CD4-positive, alpha-beta T cell treated with Interleukin-2 at 100 ng/mL for 4 hours (primary cell): ENCODE results near the gene SEMA6B.
"Not testable (repeated sequence)": the region's sequence is repeated elsewhere in the genome, so short reads cannot be mapped to it uniquely, and the experiment has no call there.

Experiments used
- DNase-seq: peaks from one replicate; pipeline ENCODE4 v3.0.0-alpha.2; 2020; ENCODE audit warnings: low spot score

Gene SEMA6B

DNA sequence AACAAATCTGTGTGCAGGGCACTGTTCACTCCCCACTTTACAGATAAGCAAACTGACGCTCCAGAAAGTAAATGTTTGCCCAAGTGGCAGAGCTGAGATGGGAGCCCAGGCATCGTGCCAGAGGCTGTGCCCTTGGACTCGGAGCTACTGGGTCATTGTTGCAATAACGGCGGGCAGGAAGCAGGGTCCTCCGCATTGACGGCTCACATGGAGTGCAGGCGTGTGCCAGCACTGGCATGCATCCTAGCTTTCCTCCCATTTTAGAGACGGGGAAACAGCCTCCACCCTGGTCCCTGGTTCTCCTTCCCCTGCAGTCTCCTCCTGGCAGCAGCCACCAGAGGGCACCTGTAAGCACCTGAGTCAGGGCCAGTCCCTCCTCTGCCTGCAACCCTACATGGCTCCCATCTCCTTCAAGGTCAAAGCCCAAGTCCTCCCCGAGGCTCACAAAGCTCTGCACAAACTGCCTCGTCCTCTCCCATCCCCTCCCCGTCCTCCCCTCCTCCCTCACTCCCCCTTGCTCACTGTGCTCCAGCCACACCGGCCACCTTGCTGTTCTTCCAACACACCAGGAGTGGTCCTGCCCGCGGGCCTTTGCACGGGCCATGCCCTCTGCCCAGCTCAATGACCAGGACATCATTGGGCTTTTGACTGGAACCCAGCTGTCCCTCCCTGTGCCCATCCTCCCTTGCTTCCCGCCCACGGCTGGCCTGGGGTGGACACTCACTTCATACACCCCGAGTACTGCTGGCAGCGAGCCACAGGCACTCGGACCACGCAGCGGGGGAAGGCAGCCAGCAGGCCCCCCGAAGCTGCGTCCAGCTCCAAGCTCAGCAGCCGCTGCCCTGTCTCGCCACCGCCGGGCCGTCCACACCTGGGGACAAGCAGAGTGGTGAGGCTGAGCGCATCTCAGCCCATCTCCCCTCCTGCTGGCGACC, 11.9 kb downstream of the SEMA6B start:
- DNase-seq: no peak

DNA sequence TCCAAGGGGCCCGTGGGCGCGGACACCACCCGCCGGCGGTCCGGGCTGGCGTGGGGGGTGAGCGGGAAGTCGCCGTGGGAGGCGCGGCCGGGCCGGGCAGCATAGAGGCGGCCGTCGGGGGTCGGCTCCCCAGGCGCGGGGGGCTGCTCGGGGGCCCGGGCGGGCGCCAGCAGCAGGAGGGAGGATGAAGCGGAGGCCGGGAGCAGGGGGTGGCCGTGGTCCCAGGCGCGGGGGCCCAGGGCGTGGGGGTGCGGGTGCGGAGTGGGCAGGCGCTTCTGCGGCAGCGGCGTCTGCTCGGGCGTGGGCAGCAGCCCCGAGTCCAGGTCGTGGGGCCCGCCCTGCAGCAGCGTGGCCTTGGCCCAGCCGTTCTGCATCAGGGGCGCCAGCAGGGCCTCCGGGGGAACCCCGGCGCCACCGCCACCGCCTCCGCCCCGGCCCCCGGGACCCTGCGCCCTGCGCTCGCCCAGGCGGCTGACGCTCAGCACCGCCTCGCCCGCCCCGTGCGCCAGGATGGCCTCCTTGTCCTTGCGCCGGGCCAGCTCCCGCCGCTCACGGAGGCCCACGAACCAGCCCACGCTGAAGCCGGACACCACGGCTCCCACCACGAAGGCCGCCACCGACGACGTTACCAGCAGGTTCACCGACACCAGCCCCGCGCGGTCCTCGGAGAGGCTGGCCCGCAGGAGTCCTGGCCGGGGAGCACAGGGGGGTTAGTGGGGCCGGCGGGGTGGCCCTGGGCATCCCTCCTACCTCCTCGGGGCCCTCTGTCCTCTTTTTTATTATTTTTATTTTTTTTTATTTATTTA, 15.4 kb downstream of the SEMA6B start:
- DNase-seq: no peak

DNA sequence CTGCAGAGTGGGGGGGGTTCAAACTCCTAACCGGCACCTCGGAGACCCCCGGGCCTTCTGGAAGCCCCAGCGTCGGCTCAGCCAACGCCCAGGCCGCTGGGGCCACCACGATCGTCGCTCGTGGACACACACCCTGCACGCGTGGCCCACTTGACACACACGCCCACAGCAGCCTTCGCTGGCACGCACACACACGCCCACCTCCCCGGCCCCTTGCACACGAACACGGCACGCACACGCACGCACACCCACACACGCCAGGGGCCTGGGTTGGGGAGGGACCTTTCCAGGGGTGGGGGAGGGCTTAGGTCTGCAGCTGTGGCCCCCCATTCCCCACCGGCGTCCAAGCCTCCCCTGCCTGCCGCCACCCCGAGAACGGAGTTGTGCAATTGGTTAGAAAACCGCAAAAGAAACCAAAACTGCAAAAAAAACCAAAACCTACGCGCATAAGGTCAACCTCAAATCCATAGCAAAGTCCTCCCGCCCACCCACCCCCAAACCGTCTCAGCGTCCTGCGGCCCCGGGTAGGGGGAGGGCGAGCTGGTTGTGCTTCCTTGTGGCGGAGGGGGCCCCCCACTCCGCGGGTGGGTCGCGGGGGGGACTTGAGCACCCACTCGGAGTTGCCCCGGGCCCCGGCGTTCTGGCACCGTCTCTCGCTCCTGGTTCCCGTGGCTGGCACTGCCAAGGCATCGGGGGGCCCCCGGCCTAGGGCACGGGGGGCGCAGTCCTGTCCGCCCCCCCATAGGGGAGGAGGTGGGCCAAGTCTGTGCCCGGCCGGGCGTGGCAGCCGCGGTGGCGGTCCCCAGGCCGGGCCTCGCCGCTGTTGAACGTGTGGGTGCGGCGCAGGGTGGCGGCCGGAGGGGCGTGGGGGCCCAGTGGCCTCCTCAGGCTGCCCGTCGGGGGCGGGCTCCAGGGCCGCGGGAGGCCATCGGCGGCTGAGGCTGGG, 16.3 kb downstream of the SEMA6B start:
- no peak for DNase-seq

DNA sequence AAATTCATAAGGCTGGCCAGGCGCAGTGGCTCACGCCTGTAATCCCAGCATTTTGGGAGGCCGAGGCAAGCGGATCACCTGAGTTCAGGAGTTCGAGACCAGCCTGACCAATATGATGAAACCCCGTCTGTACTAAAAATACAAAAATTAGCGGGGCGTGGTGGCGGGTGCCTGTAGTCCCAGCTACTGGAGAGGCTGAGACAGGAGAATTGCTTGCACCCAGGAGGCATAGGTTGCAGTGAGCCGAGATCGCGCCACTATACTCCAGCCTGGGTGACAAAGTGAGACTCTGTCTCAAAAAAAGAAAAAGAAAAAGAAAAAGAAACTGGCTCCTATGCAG, 17.7 kb downstream of the SEMA6B start:
- DNase-seq: not testable (repeated sequence)

DNA sequence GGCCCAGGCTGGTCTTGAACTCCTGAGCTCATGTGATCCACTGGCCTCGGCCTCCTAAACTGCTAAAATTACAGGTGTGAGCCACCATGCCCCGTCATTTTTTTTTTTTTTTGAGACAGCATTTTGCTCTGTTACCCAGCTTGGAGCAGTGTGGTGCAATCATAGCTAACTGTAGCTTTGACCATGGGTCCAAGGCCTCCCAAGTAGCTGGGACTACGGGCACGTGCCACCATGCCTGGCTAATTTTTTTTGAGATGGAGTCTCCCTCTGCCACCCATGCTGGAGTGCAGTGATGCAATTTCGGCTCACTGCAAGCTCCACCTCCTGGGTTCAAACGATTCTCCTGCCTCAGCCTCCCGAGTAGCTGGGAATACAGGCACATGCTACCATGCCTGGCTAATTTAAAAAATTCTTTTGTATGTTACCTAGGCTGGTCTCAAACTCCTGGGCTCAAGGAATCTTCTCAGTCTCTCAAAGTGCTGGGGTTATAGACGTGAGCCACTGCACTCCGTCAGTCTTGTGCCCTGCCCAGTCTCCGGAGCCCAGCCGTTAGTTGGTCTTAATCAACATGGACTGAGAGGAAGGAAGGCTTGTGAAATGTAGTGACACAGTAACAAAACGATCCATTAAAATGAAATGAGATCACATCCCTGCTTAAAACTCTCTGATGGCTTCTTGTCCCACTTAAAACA, 18.2 kb downstream of the SEMA6B start:
- DNase-seq: no peak

DNA sequence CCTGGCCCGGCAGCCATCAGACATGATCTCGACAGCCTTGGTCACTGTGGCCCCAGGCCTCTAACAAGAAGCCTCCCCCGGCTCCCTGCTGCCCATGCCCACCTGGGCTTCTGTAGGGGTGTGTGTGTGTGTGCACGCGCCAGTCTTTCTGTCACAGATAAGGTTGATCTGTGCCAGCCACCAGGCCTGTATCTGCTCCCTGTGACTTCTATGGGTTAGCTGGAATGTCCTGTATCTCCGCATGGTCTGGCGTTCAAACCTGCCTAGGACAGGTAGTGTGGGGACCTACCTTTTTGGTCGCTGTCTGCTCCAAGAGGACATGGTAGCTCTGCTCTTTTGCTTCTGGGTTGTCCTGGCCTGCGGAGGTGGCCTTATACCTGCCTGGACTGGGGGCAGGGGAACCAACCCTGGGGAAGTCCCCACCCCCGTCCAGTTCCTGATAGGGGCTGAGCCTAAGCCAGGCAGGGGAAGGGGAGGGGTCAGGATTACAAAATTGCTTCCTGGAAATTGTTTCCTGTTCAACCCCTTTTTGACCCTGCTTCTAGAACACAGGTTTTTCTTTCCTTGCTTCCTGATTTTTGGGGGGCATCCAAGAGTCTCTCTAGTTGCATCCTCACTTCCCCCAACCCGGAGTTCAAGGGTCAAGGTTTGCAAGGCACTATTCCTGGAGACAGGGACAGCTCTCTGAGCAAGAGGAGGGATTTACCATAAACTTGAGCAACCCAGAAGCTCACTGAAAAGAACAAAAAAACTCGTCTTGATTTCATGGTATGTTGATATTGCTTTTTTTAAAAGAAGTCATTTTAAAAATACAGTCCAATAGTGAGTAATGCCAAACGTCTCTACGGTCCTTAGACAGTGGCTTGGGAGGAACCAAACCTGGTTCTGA, 19.5 kb downstream of the SEMA6B start, which contains the start of gene LRG1:
TSS of gene LRG1 (minus strand) at position 344 of the 889 bp plus-strand sequence. CDS start at position 321, 23 bp downstream.
- no peak for DNase-seq

DNA sequence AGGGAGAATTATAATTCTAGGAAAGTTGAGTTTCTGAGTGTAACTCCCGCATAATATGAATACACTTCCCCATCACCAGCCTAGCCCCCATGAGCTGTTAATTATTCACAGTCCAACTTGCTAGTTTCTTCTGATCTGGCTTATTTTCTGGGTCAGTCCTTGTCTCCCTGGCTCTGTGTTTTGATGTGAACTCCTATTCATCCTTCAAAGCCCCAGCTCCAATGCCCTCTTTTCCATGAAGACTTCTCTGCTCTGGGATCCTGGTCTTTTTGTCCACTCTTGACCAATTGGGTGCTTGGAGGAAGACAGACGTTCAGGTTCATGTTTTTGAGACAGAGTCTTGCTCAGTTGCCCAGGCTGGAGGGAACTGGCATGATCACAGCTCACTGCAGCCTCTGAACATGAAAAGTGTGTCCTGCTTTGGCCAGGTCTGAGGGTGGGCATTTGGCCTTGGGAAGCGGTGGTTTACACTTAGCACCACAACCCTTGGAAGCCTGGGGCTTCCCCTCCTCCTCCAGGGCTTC, 20.3 kb downstream of the SEMA6B start:
- DNase-seq: no peak

DNA sequence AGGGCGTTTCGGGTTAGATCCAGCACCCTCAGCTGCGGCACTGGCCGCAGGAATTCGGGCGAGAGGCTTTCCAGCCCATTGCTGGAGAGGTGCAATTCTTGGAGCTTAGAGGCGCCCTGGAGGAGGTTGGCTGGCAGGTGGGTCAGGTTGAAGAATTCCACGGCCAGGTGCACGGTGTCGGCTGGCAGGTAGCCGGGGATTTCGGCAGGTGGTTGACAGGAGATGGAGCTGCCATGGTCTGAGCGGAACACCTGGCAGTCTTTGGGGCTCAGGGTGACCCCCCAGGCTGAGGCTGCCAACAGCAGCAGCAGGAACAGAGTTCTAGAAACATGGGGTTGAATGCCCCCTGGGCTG, 20.9 kb downstream of the SEMA6B start:
- DNase-seq: no peak

DNA sequence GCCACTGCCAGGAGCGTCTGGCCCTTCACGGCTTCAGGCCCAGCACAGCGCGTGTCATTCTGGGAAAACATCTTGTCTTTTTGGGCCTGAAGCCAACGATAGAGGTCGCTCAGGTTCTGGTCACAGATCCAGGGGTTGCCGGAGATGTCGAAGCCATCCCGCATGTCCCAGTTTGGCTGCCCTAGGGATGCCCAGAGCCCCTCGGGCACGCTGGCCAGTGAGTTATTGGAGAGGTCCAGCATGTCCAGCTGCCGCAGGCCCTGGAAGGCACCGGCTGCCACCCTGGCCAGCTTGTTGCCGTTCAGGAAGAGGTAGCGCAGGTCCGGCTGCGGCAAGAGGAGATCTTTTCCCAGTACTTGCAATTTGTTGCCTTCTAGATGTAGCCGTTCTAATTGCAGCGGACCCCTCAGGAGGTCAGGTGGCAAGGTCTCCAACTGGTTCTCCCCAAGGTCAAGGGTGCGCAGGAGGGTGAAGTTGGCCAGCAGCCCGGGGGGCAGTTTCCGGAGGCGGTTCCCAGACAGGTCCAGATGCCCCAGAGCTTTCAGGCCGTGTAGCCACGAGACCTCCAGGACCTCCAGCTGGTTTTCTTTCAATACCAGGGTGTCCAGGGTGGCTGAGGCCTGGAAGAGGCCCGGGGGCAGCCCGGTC, 21.4 kb downstream of the SEMA6B start:
- no peak for DNase-seq

DNA sequence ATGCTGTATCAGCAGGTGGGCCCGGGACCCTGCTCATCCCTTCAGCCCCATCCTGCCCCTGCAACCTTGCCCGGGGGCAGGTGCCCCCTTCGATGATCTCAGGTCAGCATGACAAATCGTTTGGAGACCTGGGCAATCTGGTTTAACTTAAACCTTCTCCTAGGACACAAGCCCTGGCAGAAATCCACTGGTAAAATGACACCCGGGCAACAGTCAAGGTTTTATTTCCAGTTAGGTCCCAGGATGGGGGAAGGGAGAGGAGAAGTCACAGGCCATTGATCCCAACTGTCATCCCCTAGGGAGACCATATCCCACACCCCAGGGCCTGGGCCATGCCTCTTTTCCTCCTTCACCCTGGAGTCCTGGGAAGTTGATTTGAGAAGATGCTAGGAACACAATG, 22.7 kb downstream of the SEMA6B start:
- DNase-seq: no peak

DNA sequence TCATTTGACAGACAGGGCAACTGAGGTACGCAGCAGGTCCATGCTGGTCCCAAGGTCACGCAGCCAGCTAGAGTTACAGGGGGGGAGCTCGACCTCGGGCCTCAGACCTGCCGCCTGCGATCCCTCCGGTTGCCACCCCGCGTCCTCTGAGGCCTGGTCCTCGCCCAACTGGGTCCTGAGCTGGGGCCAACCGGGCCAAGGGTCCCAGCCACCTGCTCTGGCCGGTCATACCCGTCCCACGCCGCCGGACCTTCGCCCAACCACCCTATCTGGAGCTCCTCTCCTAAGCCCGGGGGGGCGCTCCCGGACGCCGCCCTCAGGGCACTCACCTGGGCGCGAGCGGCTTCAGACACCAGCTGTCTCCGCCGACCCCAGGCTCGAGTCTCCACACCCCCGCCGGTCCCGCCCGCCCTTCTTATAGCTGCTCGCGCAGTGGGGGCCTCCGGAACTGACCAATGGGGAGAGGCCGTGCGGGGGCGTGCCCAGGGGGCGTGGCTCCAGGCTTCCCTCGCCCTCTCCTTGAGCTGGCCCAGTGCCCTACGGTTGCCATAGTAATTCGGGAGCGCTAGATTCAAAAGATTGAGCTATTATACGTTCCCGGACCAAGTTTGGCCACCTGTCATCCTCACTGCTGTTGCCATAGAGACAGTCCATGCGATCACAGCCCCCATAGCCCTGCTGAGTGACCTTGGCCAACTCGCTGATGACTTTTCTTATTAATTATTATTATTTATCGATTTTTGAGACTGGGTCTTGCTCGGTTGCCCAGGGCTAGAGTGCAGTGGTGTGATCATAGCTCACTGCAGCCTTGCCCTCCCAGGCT, 24.4 kb downstream of the SEMA6B start, which contains the start of gene PLIN5:
TSS of gene PLIN5 (minus strand) at position 389 of the 823 bp plus-strand sequence. CDS start 1,150 bp downstream, outside the sequence.
- DNase-seq: peak; percentile 17

DNA sequence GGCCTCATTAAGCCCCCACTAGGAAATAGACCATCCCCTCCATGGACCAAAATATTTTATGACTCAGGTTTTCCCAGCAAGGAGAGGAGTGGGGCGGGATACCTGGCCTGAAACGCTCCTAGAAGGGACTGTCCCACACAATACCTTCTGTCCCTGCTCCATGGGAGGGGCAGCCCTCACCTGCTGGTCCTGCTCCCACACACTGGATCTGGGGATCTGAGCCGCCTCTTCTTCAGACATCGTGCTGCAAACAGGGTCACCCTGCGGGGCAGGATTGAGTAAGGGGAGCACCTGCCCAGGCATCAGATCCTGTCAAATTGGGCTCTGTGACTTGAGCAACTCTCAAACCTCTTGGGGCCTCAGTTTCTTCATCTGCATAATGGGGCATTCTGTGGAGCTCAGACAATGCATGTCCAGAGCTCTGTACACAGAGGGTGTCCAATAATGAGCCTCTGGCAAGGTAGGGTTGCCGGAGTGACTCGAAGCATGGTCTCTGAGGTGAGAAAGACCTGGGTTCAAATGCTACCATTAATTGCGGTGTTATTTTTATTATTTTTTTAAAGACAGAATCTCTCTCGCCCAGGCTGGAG, 25.6 kb downstream of the SEMA6B start:
- DNase-seq: no peak

DNA sequence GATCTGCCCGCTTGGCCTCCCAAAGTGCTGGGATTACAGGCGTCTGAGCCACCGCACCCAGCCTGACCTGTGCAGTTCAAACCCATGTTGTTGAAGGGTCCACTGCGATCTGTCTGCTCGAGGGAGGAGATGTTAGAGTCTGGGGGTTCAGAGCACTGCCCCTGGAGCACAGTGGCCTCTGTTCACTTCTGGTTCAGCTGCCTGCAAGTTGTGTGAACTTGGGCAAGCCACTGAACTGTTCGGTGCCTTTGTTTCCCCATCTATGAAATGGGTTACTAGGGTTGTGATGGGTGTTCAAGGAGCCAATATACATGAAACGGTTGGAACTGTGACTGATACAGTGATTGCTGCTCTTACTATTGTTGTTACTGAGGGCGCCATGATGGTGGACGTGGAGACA, 26.1 kb downstream of the SEMA6B start:
- no peak for DNase-seq

DNA sequence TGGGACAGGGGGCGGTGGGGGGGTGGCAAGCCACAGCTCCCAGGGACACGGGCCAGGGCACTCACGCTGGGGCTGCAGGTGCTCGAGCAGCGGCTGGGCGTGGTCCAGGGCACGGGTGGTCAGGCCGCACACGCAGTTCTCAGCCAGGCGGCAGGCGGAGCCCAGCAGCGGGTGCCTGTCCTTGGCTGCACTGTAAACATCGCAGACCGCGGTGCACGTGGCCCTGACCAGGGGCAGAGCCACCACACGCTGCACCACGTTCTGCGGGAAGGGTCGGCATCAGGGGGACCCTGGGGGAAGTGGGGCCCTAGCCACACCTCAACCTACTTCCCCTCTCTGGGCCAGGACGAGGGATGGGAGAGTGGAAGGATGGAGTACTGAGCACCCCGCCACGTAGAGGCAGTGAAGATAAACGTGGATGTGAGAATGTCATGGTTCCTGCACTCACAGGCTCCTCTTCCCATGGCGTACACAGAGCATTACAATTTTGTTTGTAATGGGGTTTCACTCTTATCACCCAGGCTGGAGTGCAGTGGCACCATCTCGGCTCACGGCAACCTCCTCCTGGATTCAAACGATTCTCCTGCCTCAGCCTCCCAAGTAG, 27.8 kb downstream of the SEMA6B start:
- DNase-seq: no peak

DNA sequence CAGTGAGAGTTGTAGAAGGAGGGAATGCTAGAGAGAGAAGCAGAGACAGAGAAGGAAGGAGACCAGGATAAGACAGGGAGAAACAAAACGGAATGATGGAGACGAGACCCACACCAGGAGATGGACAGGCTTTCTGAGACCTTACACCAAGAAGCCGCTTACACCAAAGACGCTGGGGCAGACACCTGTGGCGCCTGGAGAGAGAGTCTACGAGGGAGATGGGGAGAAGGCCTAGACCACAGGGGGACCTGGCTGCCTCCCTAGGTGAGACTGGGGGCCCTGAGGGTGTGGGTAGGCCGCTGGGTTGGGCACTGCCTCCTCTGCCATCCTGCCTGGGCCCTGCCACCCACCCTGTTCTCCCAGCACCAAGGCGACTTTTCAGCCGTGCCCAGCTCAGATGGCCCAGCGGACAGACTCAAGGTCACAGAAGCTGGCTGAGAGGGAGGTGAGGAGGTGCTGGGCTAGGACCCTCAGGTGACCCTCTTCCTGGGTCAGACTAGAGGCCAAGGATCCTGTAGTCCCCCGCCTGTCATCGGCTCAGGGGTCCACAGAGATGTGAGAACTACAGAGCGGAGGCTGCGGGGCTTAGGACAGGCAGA, 29.5 kb downstream of the SEMA6B start:
- DNase-seq: no peak

DNA sequence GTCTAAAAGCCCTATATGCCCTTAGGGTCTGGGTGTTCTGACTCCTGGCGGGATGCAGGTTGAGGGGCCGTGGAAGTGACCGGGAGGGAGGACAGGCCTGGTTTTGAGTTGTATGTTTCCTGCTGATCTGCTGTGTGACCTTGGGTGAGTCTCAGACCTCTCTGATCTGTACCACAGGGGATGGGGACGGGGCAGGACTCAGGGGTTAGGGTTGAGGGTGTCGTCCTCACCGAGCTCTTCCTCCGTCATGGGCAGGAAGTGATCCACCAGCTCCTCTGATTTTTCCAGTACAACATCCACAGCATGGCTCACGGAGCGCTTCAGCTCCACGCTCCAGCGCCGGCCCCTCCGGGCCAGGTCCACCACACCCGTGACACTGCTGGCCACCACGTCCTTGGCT, 30.6 kb downstream of the SEMA6B start:
- DNase-seq: no peak

DNA sequence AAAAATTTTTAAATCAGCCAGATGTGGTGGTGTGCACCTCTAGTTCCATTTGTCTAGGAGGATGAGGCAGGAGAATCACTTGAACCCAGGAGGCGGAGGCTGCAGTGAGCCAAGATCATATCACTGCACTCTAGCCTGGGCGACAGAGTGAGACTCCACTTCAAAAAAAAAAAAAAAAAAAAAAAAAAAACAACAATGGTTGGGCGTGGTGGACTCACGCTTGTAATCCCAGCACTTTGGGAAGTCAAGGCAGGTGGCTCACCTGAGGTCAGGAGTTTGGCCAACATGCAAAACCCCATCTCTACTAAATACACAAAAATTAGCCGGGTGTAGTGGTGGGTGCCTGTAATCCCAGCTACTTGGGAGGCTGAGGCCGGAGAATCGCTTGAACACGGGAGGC, 32.1 kb downstream of the SEMA6B start:
- not testable (repeated sequence) for DNase-seq
